Glutamatergic neuron (in vitro differentiated cells): Measurements from ENCODE around the gene CHD9NB. TPM values are rescaled to one million over a fixed set of nuclear protein-coding genes. Genes with fewer than 3 reads are reported as not detected.

ENCODE experiments used
- DNase-seq: peaks from one replicate; pipeline ENCODE4 v3.0.0; 2022
- H3K27ac Mint-ChIP-seq: one replicate; pipeline ENCODE4 v1.8.0; 2020; ENCODE audit warnings: mild to moderate bottlenecking, mixed read lengths, inconsistent platforms; ENCODE audit not compliant: unreplicated experiment
- H3K27me3 Mint-ChIP-seq: one replicate; pipeline ENCODE4 v1.8.0; 2020; ENCODE audit warnings: mild to moderate bottlenecking, moderate library complexity, mixed read lengths, inconsistent platforms; ENCODE audit not compliant: unreplicated experiment
- H3K36me3 Mint-ChIP-seq: one replicate; pipeline ENCODE4 v1.8.0; 2020; ENCODE audit warnings: mild to moderate bottlenecking, mixed read lengths, inconsistent platforms; ENCODE audit not compliant: unreplicated experiment
- H3K4me1 Mint-ChIP-seq: one replicate; pipeline ENCODE4 v1.8.0; 2020; ENCODE audit warnings: mild to moderate bottlenecking, low read depth, mixed read lengths, inconsistent platforms; ENCODE audit not compliant: unreplicated experiment
- H3K4me3 Mint-ChIP-seq: one replicate; pipeline ENCODE4 v1.8.0; 2020; ENCODE audit warnings: mild to moderate bottlenecking, mixed read lengths, inconsistent platforms; ENCODE audit not compliant: unreplicated experiment
- H3K9me3 Mint-ChIP-seq: one replicate; pipeline ENCODE4 v1.8.0; 2020; ENCODE audit warnings: mild to moderate bottlenecking, moderate library complexity, mixed read lengths, inconsistent platforms; ENCODE audit not compliant: unreplicated experiment
- total RNA-seq: library from RNA; stranded (reverse); fragmentation: NEBNext Ultra II Directional; extraction: Animal tissue kit (Norgen Biotek cat#: 25700); gene quantifications from one replicate; pipeline ENCODE4 v1.2.1, GENCODE V29; 2021; ENCODE audit not compliant: unreplicated experiment
- TF ChIP-seq, protein P1 (sequence below): fragments of 200-600 bp; sonication (generic); IDR thresholded peaks from one replicate; pipeline ENCODE4 v1.5.0; 2021; ENCODE audit not compliant: partially characterized antibody, unreplicated experiment

Gene CHD9NB
- total RNA-seq, 1 donor from 2014 or later: 1.8 TPM

DNA sequence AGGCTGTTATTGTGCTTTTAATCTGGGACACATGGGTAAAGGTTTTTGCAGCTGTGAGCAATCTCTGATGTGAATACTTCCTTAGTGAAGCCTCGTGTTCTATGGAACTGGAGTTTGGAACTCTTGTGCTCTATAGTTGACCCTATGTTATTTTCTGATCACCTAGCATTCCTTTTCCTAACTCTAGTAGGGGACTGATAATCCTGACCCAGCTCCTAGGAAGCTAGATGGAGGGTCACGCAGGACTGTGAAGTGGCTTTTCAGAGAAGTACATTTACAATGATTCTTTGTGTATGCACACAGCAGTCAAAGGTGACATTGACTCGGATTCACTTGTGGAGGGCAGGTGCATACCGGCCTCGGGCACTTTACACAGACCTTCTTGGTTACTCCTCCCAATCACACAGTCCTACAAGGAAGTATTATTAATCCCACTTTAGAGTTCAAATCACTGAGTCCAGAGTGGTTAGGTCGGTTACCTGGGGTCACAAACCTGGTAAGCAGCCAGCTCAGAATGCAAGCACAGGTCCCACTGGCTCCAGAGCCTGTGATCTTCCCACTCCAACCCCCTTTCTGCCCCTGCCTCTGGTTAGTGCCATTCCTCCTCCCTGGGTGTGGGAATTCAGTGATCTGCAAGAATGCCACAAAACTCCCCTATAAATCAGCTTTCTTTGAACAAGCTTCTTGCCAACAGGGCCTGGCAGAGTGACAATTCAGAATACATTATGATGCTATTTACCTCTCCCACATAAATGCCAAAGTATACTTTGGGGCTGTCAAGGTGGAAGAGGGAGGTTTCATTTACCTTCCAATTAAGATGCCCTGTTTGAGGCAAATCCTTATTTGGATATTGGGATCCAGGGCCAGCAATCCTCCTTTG is 7.1 kb downstream of the CHD9NB start:
- peaks cover 26% of the 10 kb centered on the region for H3K4me1 Mint-ChIP-seq
- H3K4me3 Mint-ChIP-seq: no peak overlapping the region
- peaks cover 5% of the 10 kb centered on the region for H3K36me3 Mint-ChIP-seq

DNA sequence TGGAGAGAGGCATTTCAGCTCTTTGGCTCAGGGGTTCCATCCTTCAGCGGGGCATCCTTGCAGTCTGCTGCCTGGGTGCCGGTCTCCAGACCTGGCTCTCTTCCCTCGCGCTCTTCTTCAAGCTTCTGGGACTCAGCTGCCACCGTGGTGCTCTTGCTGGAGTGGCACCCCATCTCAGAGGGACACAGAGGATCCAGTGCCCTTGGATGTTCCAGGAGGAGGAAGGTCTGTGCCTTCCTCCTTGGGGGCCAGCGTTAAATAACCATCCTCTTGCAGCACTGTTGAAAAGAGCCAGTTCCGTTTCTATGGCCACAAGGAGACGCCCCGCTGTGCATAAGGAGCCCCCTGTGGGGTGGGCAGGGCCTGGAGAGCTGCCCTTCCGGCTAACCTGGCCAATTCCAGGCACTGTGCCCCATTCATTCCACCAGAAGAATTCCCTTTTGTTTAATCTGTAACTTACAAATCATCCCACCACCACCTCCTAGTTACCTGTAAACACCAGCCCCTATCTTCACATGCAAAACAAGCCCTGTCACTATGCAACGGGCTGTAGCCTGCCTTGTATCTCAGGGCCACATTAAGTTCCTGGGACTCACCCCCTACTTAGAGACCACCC is 8.6 kb downstream of the CHD9NB start:
- Mint-ChIP-seq H3K36me3 (peaks cover 5% of the 10 kb centered on the region), H3K4me1 (peaks cover 30% of the 10 kb centered on the region), H3K4me3 (peak overlapping the region; percentile 77), H3K27ac (peak overlapping the region; percentile 82), H3K9me3 (peaks cover 9% of the 10 kb centered on the region), H3K27me3 (peaks cover 14% of the 10 kb centered on the region)
- TF ChIP-seq, protein P1, sequence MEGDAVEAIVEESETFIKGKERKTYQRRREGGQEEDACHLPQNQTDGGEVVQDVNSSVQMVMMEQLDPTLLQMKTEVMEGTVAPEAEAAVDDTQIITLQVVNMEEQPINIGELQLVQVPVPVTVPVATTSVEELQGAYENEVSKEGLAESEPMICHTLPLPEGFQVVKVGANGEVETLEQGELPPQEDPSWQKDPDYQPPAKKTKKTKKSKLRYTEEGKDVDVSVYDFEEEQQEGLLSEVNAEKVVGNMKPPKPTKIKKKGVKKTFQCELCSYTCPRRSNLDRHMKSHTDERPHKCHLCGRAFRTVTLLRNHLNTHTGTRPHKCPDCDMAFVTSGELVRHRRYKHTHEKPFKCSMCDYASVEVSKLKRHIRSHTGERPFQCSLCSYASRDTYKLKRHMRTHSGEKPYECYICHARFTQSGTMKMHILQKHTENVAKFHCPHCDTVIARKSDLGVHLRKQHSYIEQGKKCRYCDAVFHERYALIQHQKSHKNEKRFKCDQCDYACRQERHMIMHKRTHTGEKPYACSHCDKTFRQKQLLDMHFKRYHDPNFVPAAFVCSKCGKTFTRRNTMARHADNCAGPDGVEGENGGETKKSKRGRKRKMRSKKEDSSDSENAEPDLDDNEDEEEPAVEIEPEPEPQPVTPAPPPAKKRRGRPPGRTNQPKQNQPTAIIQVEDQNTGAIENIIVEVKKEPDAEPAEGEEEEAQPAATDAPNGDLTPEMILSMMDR: no peak
- DNase-seq: peak; percentile 48

More for the DNA sequence above, 7.1 kb downstream of the CHD9NB start:
- Mint-ChIP-seq H3K9me3 (peaks cover 12% of the 10 kb centered on the region), H3K27ac (peak overlapping the region; percentile 48), H3K27me3 (peaks cover 14% of the 10 kb centered on the region)
- TF ChIP-seq, protein P1: no peak
- DNase-seq: no peak

DNA sequence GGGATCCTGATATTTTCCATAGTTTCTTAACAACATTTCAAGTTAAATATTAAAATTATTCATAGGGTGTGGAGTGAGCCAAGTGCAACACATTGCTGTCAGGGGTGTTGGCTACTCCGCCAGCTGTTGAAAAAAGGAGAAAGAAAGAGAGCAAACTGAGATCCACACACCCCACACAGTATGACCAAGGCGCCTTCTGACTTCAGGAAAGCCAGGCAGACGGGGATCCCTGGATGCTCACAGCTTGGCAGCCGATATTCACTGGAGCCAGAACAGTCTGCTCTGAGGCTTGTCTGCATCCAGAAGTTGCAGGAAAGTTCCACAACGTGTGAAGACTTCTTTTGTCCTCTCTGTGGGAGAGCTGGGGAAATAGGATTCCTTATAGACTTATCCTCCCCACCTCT is 9.3 kb downstream of the CHD9NB start:
- Mint-ChIP-seq H3K27me3 (peaks cover 14% of the 10 kb centered on the region), H3K36me3 (peaks cover 5% of the 10 kb centered on the region), H3K27ac (peak overlapping the region; percentile 88), H3K9me3 (peaks cover 9% of the 10 kb centered on the region), H3K4me3 (peak overlapping the region; percentile 77), H3K4me1 (peaks cover 34% of the 10 kb centered on the region)
- TF ChIP-seq, protein P1: no peak
- no peak for DNase-seq

- Mint-ChIP-seq H3K9me3 (peaks cover 9% of the 10 kb centered on the region), H3K27ac (peak overlapping the region; percentile 88), H3K36me3 (peaks cover 5% of the 10 kb centered on the region), H3K27me3 (peaks cover 12% of the 10 kb centered on the region), H3K4me3 (peak overlapping the region; percentile 77), H3K4me1 (peaks cover 34% of the 10 kb centered on the region)
- no peak for DNase-seq
- TF ChIP-seq, protein P1: no peak
Observed at GRCh38 chr16:53042235-53042701, 10.4 kb downstream of the CHD9NB start.
